HG02870 (cell line): ENCODE measurements around the gene ELMO1.

Experiments
- ATAC-seq: cut with Tn5 transposase; IDR thresholded peaks from one replicate; pipeline ENCODE4 v1.9.1; 2021; ENCODE audit warnings: mild to moderate bottlenecking, moderate library complexity; ENCODE audit not compliant: unreplicated experiment

ELMO1 gene

DNA sequence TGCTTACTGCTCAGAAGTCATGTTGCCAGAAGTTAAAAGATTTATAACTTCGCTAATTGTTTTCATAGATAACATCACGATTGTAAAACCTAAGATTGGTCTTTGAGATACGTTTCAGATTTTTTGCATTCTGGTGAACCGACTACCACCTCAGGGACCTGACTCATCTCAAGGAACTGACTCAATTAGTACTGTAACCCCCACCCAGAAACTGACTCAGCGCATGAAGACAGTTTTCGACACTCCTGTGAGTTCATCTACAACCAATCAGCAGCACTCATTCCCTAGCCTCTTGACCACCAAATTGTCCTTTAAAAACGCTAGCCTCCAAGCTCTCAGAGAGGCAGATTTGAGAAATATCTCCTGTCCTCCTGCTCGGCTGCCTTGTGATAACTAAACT is 72.3 kb downstream of the ELMO1 start:
- ATAC-seq = no peak

DNA sequence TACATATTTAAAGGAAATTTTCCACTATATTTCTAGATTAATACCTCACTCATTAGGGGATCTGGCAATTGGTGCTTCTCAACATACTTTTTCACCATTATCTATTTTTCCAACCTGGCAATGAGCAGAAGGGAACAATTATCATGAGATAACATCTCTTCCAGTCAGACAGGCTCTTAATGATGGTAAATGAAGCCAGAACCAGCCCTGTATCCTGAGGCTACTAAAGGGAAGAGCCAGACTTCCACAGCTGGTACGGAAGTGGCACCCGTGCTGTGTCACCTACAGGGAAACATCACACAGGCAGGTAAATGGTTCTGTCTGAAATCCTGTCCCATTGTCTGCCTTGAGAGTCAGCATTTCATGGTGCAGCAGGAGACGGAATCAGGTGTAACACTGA is 75.9 kb downstream of the ELMO1 start:
- ATAC-seq = no peak

DNA sequence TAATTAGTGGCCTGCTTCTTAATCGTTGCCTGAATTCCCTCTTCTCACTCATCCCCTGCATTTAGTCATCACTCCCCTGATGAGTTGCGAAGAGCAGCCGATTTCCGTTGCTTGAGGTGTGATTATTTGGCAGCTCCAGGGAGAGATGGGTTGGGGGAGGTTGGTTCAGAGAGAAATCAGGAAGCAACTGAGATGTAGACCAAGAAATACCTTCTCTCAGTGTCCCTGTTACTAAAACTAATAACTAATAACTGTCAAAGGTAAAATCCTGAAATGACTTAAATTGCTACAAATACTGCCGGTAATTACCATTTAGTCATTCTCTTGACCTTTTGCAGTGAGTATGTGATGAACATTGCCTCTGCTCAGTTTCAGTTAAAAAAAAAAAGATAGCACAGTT is 76.9 kb downstream of the ELMO1 start:
- no peak for ATAC-seq

DNA sequence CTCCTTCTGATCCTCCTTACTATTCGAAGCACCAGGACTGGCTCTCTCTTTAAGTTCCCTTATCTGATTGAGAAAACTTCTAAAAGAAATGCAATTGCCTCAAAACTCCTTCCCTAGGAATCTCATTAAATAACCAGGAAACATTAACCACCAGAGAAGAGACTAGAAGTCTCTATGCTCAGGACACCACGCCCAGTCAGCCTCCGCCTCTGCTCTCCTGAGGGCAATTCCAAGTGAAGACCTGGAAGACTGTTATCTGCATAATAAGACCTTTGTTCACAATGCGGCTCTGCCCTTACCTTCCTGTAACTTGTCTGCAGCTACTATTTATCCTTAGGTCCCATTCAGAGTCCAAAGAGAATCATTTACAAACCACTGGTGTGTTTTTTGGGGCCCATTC is 78.8 kb downstream of the ELMO1 start:
- no peak for ATAC-seq

DNA sequence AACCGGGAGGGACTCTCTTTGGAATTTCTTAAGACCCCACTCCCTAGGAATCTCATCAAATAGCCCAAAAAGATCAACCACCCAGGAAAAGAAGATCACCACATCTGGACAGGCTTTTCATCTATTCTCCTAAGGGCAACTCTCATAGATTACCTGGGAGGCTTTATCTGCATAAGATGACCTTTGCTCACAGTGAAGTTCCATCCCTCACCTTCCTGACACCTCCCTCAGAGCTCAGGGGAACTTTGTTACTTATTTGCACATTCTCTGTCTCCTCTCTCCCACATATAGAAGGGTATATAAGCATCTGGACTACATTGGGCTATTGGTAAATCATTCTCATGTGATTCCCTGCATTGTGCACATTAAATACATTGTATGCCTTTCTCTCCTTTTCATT is 80.1 kb downstream of the ELMO1 start:
- ATAC-seq = no peak

DNA sequence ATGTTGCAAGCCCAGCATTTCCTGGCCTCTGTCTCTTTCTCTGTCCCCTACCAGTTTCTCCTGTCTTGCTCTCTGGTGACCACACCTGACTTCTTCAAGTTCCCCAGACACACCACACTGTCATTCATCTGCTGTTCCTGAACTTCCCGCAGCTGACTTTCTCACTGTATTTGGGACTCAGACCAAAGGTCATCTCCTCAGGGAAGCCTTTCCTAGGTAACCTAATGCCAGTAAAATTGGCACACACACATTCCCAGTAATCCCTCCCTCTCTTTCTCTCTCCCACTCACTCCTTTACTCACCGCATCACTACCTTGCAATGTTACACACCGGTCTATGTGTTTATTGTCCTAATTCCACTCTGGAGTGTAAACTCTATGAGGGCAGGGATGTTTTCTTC is 81.7 kb downstream of the ELMO1 start:
- no peak for ATAC-seq

DNA sequence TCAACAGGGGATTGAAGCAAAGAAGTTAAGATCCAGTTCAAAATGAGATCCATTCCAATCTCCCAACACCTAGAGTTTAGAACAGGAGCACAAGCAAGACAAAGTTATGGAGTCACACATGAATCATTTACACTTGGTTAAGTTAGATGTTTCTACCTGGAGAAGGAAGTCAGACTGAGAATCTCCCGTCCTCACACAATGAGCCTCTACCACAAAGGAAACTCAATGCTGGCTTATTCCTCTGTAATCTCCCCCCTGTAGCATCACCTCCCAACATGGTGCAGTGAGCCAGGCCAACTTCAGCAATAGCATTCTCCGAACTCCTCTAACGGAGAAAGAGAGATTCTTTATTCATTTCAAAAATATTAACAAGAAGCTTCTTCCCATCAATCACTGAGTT is 82.2 kb downstream of the ELMO1 start:
- ATAC-seq = no peak

DNA sequence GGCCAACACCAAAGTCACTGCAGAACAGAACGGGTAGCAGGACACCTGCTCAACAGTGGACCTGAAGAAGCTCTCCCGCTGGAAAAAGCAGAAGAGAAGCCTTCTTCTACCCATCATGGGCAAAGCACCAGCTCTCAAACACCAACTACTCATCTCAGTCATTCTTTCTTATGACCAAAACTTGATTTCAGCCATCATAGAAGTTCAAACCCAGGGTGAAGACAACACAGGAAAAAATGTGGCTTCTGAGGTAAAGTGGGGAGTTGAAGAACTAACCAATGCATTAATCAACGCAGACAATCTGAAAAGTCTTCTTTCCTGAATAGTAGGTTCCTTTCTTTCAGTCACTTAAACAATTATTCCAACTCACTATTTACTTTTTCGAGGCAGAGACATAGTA is 83.3 kb downstream of the ELMO1 start:
- no peak for ATAC-seq

DNA sequence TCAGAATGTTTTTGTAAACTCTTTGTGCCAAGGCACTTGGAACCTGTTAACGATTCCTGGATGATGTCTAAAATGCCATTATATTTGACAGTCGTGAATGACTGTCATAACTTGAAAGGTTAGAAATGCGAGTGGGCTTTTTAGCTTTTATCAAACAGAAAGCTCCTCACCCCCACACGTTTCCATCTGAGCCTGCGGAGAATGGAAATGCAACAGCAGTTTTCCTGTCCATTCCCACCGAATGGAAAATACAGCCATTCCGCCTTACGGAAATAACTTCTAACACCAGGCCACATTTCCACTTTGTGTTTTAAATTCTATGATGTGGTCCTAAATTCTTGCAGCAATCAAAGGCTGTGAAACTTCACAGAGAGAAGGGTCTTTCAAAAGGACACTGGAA is 83.8 kb downstream of the ELMO1 start:
- ATAC-seq = no peak

DNA sequence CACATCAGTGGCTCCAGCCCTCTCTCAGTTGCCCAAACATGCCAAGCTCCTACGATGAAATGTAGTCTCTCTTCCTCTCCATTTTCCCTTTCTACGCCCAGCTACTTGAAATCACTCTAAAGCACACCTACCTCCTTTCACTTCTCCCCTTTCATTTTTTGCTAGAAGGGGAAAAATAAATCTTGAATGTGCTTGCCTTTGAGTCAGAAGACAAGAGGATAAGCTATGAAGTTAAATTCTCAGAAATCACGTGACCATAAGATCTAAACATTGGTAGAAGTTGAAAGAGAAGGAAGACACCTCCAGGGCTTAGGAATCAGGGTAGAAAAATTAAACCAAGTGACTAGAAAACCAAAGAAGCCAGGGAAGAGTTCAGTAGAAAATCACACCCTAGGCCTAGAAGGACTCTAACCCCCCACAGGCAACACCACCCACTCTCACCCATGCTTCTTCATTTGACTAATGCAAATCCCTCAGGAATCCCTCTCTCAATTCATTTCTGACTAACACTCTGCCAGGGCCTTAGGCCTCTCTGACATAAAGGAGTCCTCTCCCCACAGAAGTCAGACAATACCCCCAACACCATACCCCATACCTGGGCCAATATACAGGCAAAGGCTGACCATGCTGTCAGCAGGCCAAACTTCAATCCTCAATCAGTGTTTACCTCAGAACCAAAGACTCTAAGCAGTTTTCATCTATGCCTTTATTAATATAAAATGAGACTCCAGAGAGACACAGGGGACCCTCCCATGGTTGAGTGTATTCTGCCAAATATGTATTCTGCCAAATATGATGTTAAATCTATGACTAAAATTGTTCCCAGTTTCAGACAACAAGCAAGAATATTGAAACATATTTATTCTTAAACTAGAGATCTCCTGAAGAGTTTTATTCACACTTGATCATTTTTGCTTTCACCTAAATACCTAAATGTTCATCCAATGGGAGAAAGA is 84.8 kb downstream of the ELMO1 start:
- ATAC-seq = no peak

DNA sequence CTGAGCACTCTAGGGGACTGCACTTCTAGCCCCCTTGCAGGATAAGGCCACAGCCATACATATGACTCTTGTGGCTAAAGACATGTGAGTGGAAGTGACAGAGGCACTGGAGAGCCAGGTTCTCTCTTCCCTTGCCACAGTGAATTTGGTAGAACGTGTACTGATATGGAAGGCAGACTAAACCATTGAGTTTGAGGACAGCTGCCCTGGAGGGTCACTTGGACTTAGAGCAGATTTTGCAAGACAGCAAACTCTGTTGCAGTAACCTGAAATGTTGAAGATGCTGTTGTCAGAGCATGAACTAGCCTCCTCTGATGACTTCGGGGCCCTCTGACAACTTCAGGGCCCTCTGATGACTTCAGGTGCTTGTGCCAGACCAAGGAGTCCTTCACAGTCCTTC is 85.9 kb downstream of the ELMO1 start:
- ATAC-seq = no peak

DNA sequence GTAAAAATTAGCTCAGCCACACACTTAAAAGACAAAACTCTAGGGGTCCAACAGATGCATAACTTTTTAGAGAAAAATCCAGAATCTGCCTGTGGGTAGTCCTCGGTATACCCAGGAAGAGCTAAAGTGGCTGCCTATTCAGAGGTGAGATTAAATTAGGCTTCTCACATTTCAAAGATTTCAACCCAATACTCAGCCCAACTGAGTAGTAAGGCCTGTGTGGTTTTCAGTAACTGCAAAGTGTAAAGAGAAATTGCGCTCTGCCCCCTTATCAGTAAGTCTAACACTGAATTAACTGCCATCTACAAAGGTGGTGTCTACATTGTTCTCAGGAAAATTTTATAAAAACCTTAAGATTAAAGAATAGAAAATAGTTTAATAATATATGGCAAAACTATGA is 88.2 kb downstream of the ELMO1 start:
- ATAC-seq = no peak

DNA sequence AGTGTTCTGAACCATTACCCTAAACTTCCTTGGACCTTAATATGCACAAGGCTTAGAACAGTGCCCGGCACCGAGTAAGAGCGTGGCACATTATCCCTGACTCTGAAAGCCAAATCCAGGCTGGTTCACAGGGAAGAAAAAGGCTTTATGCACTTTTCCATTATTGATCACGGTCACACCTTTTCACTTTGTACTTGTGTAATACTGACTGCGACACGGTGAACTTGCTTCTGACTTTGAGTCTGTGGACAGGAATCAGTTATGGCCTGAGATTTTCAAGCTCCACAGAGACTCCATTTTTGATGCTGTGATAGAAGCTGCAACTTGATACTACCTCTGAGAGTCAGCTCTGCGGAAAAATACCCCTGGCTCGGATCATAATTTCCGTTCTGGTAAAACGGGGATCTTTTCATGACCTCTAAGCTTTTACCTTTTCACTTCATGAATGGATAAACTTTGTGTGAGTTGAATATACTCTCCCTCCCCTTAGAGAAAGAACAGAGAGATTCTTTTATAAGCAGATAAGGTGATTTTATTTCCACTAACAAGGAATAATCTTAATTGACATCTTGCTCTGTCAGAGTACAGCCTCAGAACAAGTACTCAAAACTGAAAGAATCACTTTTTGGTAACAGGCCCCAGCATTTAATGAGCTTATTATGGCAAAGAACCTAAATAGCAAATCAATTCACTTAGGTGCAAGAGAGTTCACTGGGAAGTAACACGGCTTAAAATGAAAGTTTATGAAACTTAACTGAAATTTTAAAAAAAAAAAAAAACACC is 88.8 kb downstream of the ELMO1 start:
- ATAC-seq = no peak

DNA sequence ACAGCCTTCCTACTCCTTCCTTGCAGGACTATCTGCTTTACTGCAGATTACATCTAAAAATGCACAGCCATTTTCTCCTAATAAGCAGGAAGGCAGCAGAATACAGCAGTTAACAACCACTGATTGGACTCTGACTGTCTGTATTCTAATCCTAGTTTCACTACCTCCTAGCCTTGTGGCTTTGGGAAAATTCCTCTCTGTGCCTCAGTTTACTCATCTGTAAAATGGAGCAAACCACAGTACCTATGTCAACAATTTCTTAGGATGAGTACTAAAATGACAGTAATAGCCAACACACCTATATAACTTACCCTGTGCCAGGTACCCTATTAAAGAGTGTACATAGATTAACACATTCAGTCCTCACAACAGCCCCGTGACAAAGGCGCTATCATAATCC is 89.5 kb downstream of the ELMO1 start:
- ATAC-seq = no peak

DNA sequence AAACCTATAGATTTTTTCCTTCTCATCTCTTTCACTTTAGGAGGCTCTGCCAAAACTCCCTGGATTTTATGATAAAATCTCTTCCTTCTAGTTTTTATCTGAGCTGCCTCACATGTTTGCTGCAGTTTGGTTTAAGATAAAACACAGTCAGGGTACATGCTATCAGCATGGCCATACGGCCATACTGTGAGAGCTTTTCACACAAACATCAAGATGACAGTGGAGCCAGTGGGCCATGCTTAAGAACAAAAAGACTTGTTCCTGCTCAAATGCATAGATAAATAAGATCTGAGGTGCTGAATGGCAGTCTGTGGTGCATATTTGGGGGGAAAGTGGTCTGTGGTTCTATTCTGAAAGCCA is 91.0 kb downstream of the ELMO1 start:
- no peak for ATAC-seq

DNA sequence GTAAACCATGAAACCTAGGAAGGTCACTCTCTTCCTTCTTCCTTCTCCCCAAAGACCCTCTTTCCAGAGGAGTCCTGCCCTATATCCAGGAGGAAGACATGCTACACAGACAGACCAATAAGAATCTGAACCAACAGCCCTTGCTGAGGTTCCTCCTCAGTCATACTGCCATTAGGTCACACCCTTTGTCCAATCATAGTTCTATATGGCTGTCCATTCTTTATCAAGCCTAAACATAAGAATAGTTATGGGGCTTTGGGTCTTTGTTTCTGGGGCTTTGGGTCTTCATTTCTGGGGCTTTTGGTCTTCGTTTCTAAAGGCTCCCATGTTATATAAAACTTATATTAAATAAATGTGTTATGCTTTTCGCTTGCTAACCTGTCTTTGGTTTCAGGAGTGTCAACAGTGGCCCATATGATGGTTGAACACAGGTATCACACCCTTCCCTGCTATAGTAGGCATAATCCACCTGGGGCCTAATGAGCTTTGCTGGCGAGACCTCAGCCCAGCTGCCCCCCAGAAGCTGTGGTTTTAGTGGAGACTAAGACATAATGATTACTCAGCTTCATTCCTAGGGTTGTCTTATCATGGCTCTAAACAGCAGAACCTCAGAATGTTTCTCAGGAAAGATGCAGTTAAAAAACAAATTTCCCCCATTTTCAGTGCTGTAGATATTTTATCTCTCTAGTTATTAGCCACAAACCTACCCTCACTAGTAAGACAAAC is 91.6 kb downstream of the ELMO1 start:
- ATAC-seq = no peak

DNA sequence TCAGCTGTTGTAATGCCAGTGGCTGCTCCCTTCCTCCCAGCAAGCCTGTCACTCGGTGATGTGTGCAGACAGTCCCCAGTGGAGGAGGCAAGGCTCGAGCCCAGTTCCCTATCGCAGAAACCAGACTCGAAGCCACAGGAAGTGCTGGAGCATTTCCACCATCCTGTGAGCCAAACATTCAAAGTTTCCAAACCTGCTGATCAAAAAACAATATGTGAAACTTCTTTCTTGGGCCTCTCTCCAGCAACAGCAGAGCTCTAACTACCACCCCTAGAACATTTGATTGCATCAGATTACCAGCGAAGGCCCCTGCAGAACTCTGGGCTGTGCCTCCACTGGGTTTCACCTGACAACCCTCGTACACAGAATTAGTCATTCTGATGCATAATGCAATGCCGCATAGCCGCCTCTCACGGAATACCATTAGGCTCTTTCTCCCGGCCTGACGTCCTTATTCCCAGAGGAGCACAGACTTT is 94.0 kb downstream of the ELMO1 start:
- ATAC-seq = peak; percentile 33

DNA sequence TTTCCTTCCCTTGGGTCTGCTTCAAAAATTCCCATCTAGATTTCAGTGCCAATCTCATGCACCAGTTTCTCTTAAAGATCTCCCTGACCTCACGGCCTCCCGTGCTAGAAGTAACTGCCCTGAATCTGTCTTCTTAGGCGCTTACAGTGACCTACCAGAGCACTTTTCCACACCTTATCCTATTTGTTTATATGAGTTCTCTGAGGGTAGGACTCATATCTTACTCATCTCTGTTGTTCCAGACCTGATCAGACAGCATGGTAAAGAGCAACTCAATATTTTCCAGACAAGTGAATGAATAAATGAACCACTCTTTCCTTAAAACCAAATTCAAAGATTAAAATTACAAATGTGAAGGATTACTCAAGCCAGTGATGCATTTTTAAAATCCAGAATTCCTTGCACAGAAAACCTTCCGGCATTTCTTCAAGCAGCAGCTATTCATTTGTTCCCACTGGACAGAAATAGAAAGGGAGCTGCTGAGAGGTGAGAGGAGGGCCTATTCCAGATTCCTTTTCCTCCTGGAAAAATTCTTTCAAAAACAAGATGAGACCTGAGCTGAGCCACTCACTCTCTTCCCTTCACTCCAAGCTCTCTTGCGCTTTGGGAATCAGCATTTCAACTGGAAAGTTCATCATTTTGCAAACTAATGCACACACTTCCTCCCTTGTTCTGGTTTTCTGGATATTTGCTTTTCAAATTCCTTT is 94.6 kb downstream of the ELMO1 start:
- no peak for ATAC-seq

DNA sequence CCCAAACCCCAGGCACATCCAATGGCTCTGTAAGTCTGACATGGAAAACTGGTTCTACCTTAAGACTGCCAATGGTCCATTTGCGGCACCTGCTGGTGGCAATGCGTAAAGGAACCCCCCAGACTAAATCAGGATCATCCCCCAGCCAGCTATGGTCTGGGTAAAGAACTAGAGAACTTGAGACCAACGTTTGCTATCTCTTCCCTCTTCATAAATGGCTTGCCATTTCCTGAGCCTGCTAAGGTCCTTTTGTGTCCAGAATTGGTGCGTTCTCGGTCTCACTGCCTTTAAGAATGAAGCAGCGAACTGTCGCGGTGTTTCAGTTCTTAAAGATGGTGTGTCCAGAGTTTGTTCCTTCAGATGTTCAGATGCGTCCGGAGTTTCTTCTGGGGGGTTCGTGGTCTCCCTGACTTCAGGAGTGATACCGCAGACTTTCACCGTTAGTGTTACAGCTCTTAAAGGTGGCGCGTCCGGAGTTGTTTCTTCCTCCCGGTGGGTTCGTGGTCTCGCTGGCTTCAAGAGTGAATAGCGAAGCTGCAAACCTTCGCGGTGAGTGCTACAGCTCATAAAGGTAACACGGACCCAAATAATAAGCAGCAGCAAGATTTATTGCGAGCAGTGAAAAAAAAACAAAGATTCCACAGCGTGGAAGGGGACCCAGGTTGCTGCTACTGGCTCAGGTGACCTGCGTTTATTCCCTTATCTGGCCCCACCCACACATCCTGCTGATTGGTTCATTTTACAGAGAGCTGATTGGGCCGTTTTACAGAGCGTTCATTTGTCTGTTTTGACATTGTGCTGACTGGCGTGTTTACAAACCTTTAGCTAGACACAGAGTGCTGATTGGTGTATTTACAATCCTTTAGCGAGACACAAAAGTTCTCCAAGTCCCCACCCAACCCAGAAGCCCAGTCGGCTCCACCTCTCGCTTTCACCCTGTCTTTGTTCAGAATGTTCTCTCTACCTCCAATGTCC is 95.4 kb downstream of the ELMO1 start:
- peak; percentile 51 for ATAC-seq
